Ovary (tissue), 3 donors: Measurements from ENCODE around the gene COL25A1.

Experiments
- EP300 ChIP-seq: sonication (generic); formaldehyde crosslinking; IDR thresholded peaks from one replicate; pipeline ENCODE4 v1.6.1; 2017; ENCODE audit warnings: antibody characterized with exemption
- POLR2A ChIP-seq: fragments of 450-650 bp; IDR thresholded peaks from one replicate; pipeline ENCODE4 v1.6.1; 2017; ENCODE audit warnings: antibody characterized with exemption, mild to moderate bottlenecking, moderate library complexity
- TF ChIP-seq, protein P1 (sequence below), 3 donors: fragments of 450-650 bp in 2 of 3; fragments of 200-600 bp in 1 of 3; IDR thresholded peaks; one replicate each; pipeline versions ENCODE4 v1.5.1 to v1.8.0; 2016 to 2022; ENCODE audit warnings: antibody characterized with exemption in 3 of 3, mild to moderate bottlenecking in 1 of 3
- donor health status: DM: no; HTN: no; CAD: no.

DNA sequence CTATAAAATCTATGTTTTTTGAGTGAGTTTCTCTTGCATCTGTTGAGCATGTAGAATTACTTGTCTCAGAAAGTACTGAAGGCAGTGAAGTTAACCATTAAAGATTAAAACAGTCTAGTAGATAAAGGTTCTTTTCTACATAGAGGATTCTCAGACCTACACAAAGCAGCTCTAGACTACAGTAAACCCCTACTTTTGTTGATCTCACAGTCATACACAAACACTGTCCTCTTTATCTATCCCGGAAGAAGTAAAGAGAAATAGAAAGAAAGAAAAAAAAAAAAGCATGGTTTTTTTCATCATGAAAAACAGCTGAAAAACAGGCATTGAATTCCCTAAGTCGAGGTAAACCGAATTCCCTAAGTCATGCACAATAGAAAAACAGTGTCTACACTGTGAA is 58.6 kb downstream of the COL25A1 start:
- TF ChIP-seq, protein P1, sequence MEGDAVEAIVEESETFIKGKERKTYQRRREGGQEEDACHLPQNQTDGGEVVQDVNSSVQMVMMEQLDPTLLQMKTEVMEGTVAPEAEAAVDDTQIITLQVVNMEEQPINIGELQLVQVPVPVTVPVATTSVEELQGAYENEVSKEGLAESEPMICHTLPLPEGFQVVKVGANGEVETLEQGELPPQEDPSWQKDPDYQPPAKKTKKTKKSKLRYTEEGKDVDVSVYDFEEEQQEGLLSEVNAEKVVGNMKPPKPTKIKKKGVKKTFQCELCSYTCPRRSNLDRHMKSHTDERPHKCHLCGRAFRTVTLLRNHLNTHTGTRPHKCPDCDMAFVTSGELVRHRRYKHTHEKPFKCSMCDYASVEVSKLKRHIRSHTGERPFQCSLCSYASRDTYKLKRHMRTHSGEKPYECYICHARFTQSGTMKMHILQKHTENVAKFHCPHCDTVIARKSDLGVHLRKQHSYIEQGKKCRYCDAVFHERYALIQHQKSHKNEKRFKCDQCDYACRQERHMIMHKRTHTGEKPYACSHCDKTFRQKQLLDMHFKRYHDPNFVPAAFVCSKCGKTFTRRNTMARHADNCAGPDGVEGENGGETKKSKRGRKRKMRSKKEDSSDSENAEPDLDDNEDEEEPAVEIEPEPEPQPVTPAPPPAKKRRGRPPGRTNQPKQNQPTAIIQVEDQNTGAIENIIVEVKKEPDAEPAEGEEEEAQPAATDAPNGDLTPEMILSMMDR (IDR thresholded peaks at IDR 0.05), result no peak
- TF ChIP-seq EP300, result no peak
- TF ChIP-seq POLR2A, result no peak
